GM18499 (cell line): ENCODE data around the gene HIVEP3.

ENCODE experiments used
- ATAC-seq: cut with Tn5 transposase; IDR thresholded peaks from one replicate; pipeline ENCODE4 v1.9.1; 2021; ENCODE audit warnings: moderate number of reproducible peaks; ENCODE audit not compliant: insufficient read depth, unreplicated experiment

HIVEP3 gene

DNA sequence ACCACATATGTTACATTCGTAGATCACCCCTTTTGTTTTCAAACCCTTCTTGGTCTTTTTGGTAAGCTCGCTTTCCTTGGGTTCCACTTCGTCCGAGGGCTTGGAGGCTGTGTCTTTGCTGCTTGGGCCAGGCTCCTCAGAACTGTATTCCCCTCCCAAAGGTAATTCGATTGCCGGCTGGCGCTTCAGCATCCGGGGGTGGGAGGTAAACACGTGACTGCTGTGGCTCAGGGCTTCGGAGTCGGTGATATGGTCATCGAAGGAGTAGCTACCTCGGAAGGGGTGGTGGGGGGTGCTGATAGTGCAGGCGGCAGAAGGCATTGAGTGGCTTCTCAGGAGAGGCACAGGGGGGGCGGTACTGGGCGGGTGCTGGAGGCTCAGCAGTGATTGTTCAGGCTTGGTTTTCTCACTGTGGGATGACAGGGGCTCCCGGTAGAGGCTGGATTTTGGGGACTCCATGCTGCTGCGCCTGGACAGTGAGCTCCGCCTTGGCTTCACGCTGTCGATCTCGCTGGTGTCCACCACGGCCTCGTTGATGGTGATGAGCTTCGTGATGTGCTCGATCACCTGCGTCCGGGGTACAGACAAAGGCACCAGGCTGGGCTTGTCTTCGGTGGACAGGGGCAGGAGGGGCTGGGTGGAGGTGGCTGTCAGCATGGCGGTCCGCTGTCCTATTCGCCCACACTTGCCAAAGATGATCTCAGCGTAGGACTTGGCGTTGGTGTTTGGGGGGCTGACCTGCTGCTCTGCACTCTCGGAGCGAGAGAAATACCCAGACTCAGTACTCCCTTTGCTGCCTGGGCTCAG is 335.7 kb downstream of the HIVEP3 start:
- no peak for ATAC-seq

GRCh38 chr1:41582351-41582750 is 336.4 kb downstream of the HIVEP3 start:
- no peak for ATAC-seq

DNA sequence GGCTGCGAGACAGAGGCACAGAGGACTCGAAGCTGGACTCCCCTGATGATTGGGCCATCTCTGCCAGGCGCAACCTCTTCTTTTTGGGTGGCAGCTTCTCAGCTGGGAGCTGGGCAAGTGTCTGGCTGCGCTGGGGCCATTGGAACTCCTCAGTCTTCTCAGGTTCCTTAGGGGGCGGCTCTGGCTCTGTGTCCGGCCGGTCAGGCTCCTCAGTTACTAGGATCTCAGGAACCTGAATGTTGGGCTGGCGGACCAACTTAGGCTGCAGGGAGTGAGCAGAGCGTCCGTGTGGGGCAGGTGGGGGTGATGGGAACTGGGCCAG is 336.8 kb downstream of the HIVEP3 start:
- ATAC-seq = no peak

DNA sequence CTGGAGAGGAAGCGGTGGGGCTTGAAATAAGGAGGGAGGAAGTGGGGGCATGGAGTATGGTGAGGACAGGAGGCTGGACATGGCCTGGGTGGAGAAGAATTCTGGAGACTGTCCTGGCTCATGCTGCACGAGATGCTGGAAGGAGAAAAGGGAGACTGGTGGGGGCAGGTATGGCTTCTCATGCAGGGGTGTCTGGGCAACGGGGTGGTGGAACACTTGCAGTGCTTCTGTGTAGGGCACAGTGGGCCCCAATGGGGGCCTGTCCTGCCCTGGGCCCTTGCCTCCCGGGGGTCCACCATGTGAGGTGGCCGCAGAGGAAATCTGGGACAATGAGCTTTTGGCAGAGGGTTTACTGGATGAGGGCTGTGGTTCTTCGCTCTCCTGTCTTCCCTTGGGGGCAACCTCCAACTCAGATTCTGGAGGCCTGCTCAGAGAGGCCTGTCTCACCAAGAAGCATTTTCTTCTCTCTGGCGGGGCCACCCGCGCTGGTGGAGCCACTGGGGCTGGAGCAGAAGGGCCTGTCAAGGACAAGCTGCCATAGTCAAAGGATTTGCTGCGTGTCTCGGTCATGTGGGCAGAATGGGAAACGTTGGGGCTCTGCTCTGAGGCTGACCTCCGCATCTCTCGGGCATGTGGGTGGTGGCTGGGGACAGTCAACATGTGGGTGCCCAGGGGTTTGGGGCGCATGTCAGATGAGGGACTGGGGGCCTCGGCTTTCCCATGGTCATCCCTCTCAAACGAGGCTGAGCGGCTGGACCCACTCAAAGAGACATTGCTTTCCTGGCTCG is 337.3 kb downstream of the HIVEP3 start:
- no peak for ATAC-seq

DNA sequence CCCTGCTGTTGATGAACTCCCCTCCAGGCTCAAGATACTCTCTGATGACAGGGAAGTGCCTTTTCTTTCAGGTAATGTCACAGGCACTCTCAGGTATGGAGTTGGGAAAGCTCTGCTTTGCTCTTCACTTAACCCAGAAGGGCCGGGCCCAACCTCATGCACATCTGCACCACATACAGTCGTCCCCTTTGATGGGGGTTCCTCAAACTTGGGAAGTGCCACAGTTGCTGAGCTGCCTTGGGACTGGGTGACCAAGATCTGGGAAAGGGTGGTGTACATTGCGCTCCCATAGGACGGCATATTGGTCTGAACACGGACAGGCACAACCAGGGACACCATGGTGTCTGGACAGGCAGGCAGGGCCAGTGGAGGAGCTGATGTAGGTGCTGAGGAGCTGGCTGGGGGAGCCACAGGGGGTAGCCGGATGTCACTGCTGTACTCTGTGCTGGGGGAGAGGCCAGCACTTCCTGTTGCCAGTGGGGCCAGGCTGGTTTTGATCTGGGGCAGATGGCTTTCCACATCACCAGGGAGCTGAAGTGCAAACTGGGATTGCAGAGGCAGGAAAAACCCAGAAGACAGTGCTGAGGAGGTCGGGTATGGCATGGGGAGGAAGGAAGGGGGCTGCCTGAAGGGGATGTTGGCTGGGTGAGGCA is 338.1 kb downstream of the HIVEP3 start:
- no peak for ATAC-seq

GRCh38 chr1:41580021-41580420 is 338.7 kb downstream of the HIVEP3 start:
- no peak for ATAC-seq

GRCh38 chr1:41578712-41579335 is 339.9 kb downstream of the HIVEP3 start:
- ATAC-seq = no peak

DNA sequence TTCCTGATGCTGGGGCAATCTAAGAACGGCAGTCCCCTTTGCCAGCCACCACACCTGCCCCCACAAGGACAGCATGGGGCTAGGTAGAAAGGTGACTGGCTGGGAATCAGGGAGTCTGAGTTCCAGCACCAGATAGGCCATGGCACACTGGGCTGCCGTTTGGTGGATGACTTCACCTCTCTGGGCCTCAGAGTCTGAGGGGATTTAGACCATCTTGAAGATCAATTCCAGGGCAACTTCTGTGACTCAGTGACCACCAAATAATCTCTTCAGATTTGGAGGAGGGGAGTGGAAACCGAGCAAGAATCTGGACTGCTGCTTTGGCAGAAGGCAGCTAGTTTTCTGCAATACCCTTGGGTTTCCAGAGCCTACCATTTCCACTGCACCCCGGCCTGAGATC is 342.1 kb downstream of the HIVEP3 start:
- no peak for ATAC-seq

DNA sequence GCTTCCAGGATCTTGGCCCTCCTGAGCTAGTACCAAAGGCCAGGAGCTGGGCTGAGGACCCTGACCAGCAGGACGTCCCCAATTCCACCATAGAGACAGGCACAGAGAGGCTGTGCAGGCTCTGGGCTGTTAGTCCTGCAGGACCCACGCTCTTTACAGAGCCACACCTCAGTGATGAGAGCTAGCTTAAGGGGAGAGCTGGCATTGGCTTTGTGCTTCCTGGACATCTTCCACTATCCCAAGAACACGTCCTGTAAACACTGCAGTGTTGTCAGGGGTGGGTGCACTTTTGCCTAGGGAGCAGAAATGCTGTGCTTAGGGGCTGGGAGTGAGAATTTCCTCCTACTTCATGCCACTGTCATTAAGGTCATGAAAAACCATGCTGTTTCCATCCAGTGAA is 342.5 kb downstream of the HIVEP3 start:
- ATAC-seq = no peak

- no peak for ATAC-seq
Observed at GRCh38 chr1:41574842-41575241, 343.9 kb downstream of the HIVEP3 start.

DNA sequence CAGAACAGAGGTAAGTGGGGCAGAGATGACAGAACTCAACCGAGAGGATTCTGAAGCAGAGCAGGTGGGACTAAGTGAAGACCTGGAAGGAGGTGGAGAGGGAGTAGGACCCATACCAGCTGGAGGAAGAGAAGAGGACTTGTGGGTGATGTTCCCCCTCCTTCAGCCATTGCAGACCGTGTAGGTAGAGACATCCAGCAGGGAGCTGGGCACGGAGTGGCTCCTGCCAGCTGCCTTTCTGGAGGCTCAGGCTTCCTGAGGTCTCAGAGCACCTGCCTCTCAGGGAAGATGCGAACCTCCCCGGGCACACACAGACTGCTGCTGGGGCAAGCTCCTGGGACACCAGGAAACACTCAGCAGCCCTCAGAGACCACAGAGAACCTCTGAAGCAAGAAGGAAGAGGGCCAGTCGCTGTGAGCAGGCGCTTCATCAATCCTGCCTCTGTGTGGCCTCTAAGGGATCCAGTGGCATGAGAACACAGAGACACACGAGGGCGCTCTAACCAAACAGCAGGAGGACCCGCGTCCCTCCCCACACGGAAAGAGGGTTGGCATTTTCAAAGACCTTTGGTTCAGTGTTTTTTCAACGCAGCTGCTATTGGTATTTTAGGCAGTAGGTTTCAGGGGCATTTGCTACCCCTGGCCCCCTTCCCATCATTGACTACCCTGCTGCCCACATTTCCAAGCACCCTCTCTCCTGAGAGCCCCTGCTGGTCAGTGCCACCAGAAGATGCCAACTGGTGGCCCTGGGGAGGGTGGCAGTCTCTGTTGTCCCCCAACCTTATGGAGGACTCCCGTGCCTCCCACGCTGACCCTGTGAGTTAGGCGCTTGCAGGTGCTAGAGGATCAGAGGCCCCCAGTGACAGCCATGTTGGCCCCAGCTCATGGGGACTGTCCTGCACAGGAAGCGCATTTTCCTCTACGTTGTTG is 344.7 kb downstream of the HIVEP3 start:
- ATAC-seq = no peak

DNA sequence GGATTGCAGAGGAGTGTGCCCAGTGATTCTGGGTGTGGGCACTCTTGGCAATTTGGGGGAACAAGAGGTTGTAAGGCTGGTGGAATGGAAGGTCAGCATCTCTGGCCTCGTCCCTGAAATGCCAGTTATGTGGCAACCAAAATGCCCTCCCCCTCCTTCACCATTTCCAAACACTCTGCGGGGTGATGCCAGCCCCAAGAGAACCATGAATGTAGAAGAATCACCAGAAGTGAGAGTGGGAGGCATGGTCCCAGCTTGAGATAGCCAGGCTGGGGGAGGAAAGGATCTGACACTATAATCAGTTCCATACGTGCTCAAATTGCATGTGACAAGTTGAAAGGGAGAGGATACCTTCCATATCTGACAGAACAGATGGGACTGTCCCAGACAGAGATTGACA is 345.5 kb downstream of the HIVEP3 start:
- ATAC-seq = no peak

DNA sequence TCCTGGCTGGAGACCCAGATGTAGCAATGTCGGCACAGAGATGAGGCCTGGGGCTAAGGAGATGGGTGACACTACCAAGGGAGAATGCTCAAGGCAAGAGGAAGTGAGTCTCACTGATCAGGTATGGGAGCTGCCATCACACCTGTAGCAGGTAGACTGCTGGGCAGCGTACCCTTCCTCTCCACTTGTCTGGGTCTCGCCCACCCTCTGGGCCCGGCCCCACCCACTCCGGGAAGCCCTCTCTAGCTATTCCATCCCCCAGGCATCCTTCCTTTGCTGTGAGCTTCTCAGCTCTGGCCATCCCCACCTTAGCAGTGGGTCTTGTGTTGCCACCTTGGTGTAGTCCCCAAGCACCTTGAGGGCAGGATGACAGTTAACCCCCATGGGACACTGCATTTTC is 346.5 kb downstream of the HIVEP3 start:
- ATAC-seq = no peak

DNA sequence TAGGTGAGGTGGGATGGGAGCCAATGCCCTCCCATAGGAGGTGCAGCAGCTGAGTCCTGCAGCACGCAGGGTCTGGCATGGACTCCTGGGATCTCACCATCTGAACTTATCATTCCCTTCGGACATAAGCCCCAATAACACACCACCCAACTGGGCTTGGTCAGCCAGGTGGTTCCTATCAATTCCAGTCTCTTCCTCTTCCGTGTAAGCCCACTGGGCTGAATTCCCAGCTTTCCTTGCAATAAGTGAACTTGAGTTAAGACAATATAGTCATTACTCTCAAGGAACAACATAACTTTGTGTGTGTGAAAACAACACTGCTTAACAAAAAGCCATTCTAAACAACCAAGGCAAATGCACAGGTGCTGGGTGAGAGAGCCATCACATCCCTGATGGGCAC is 347.7 kb downstream of the HIVEP3 start:
- no peak for ATAC-seq

DNA sequence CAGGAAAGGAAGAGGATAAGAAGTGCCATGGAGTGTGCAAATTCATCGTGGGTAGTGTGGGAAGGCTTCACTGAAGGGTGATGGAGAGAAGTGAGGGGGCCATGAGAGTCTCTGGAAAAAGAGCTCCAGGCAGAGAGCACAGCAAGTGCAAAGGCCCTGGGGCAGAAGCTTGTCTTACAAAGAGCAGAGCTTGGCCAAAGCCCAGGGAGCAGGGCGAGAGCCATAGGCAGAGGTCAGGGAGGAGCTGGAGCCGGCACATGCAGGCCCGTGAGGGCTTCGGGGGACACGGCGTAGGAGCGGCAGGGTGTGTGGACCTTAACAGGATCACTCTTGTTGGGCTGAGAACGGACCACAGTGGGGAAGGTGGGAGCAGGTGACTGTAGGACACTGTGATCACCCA is 350.5 kb downstream of the HIVEP3 start:
- no peak for ATAC-seq

DNA sequence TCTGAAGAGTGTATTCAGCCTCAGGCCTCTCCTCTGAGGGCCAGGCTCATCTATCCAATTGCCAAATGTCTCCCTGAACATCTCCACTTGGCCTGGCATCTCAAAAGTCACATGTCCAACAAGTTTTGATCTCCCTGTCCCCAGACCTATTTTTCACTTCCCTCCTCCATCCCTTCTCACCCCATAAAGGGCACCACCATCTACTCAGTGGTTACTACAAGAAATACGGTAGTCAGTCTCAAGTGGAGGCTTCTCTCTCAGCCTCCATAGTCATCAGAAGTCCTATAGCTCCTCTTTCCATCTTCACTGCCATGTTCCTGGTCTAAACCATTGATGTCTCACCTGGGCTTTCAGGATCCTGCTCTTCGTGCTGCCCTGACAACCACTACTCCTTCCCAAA is 351.8 kb downstream of the HIVEP3 start:
- no peak for ATAC-seq

DNA sequence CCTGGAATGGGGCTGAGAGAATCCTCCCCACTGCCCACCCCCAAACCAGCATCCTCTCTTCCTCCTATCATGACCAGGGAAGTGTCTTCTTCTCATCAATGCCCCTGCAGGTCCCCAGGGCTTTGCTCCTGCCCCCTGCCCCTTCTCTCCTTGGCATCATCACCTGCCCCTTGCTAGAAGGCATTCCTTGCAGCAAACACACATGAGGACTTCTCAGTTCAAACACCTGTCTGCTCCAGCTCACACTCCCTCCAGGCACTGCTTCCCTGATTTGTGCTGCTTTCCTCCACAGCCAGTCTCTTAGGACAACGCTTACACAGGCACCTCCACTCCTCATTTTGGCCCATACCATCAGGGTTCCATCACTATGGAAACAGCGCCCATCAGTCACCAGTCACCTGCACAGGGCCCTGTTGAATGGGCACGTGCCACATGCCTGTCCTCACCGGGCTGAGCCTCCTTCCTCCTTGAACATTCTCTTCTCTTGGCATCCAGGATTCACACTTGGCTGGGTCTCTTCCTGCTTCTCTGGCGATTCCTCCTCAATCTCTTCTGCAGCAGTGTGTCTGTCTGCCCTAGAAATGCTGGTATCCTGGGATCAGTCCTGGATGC is 352.3 kb downstream of the HIVEP3 start:
- no peak for ATAC-seq

- no peak for ATAC-seq
Observed at GRCh38 chr1:41564741-41565475, 353.8 kb downstream of the HIVEP3 start.

DNA sequence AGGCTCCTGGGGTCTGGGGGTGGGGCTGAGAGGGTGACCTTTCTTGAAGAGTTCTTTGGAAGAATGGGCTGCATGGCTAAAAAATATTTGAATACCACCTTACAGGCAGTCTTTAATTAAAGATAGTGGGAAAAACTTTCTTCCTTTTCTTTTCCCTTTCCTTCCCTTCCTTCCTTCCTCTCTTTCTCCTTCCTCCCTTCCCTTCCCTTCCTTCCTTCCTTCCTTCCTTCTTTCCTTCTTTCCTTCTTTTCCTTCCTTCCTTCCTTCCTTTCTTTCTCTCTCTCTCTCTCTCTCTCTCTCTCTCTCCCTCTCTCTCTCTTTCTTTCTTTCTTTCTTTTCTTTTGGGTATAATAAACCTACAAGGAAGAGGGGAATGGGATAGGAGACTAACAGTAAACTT is 356.4 kb downstream of the HIVEP3 start:
- ATAC-seq = no peak
